HG03378 (cell line): ENCODE results near the gene THADA.

ENCODE experiments used
- ATAC-seq: cut with Tn5 transposase; IDR thresholded peaks from one replicate; pipeline ENCODE4 v1.9.1; 2021; ENCODE audit warnings: mild to moderate bottlenecking, moderate library complexity; ENCODE audit not compliant: unreplicated experiment

THADA gene

DNA sequence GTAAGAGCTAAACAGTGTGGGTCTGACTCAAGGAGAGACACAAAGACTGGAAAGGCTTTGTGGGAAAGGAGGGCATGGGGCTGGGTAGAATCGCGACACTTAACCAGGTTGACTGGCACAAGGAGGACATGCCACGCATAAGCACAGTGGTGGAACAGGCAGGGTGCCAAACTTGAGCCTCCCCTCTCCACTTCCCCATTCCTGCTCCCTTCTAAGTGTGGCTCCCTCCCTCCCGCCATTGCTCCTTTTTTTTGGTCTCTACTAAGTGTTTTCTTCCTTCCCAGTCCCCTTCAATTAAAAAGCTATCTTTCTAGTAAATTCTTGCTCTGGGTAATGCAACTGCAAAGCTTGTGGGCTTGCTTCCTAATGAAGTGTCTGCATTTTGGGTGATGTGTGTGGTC, 329.1 kb downstream of the THADA start:
- no peak for ATAC-seq

DNA sequence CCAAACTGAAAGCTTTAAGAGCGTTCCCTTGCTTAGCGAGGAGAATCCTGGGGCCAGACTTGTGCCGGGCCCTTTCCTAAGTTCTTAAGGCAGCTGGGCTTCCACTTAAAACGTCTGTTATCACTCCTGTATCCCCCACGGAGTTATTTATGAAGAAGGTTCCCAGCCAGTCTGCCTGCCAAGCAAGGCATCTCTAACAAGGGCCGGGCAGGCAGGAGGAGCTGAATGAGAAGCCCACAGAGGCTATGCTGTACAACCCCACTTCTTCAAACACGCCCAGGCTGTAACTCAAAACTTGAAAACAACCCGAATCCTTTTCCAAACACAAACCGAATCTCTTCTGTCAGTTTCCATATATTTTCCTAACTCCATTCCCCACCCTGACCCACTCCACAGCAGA, 330.4 kb downstream of the THADA start:
- ATAC-seq, result no peak

DNA sequence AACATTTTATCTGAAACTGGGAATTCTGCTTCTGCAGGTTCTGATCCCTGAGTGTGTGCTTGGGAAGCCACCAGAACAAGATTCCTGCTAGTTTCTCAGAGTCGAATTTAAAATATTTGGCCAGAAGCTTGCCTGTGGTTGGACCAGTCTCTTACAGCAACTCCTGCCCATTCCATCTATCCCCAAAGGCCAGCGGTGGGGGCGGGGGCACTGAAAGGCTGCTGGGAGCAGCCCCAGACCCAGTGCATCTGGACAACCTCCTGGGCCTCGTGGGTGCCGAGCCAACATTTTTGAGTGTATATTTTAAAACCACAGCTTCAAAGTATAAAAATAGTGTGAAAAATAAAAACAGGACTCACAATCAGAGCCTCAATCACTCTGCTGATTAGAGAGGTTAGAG, 330.8 kb downstream of the THADA start:
- ATAC-seq, result no peak

DNA sequence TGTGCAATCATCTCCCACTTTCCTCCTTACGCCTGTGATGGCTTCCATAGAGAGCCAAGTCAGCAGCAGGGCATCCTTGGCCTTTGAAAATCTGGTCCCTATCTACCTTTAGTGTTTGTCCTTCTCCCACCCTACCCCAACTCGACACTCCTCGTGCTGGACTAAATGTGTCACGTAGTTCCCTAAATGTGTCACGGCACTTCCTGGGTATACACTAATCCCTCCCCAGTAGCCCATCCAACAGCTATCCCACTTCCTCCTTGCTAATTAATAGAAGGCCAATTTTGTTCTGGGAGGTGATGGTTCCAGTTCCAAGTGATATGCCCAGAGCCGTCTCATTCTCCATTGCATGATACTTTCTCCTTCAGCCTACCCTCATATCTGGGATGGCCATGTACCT, 332.9 kb downstream of the THADA start:
- ATAC-seq, result no peak

- no peak for ATAC-seq
Observed at GRCh38 chr2:43262239-43262638, 333.6 kb downstream of the THADA start.

DNA sequence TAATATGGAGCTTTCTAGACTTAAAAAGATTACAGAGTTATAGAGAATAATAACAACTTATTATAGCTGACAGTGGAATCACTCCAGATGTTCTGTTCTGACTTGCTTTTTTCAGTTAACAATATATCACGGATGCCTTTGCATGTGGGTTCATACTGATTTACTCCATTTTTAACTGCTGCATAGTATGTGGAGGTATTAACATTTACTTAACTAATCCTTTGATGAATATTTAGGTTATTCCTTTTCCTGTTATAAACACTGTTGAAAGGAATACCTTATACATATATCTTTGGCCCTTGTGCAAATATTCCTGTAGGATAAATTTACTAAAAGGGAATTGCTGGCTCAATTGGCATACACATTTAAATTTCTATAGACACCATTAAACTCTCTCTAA, 336.3 kb downstream of the THADA start:
- no peak for ATAC-seq

DNA sequence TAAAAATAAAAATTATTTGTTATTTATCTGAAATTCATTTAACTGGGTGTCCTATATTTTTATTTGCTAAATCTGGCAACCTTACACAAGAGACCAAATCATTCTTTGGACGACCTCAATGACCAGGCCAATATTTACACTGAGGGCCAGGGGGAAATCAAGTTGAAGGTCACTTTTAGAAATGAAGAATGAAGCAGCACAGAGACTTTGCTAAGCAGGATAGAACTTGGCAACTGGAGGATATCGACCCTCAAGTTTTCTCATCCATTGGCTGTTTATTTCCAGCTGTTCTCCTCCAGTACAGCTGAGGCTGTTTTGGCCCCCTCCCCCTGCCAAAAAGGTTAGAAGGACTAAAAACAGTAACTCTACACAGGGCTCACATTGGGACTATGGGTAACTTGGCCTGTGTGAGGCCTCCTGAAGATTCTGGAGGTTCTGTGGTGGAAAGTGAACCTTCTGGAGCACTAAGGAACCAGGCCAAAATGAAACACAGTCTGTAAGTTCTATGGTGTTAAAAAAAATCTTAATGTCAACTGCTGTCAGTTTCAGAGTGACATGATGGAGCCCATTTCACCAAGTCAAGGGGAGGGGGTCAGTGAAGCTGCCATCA, 337.2 kb downstream of the THADA start:
- ATAC-seq, result no peak

GRCh38 chr2:43255296-43255910, 340.4 kb downstream of the THADA start:
- no peak for ATAC-seq

GRCh38 chr2:43254331-43254730, 341.5 kb downstream of the THADA start:
- no peak for ATAC-seq

DNA sequence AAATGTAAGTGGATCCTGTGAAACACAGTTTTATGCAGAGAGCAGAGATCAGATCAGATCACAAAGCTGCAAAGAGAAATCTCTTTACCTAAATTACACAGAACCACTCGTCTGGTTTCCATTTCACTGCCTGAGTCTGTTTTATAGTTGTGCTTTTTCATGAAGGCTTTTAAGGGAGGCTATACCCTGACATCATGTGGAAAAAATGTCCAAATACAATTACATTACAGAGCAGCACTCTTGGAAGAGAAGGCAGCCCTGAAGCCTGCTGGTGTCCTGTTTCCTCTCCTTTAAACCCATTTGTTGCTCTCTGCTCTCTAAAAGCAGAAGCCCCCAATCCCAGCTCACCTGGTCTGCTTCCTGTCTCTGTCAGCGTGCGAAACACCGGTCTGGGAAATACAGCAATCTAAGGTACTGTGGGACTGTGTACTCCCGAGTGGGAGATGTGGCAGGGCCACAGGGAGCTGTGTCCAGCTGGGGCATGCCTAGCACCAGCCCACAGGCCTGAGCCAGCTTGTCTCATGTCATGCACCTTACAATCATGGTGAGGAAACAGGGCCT, 344.6 kb downstream of the THADA start:
- no peak for ATAC-seq

DNA sequence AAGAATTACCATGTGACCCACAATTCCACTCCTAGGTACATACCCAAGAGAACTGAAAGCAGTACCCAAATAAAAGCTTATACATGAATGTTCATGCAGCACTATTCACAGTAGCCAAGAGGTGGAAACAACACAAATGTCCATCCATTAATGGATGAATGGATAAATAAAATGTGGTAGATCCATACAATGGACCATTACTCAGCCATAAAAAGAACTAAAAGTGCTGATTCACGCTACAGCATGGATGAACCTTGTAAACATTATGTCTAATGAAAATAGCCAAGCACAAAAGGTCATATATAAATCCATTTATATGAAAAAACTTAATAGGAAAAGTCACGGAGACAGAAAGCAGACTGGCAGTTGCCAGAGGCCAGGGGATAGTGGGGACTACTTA, 345.8 kb downstream of the THADA start:
- ATAC-seq, result no peak

- ATAC-seq, result no peak
Observed at GRCh38 chr2:43248621-43249020, 347.2 kb downstream of the THADA start.

- ATAC-seq, result no peak
Observed at GRCh38 chr2:43246641-43247040, 349.2 kb downstream of the THADA start.

DNA sequence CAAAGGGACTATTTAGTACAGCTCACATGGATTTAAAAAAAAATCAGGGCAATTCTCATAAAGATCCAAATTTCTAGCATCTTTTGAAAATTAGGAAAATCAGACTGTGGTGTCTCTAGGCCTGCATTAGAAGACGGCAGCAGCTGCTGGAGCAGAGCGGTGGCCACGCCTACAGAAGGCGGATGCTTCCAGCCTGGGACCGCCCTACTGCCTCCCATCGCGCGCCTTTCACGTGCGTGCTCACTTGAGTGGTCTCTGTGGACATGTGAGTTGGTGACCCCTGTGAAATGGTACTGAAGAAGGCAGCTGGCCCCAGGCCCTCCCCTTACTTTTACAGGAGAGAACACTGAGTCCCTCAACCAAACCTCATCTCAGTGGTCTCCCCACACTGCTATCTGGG, 354.3 kb downstream of the THADA start:
- no peak for ATAC-seq

DNA sequence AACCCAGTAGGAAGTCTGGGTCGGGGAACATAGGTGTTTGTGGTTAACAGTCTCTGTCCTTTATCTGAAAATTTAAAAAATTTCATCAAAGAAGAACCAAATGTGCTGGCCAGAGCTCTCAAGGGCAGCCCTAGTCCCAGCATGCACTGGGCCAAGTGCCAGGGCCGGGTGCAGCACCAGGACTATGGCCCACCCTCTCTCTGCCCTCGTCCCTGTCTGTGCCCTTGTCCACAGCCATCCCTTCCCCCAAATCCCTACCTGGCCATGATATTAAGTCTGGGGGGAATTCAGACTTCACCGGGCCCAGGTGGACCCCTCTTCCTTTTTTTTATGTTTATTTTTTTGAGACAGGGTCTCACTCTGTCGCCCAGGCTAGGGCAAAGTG, 355.1 kb downstream of the THADA start:
- no peak for ATAC-seq

DNA sequence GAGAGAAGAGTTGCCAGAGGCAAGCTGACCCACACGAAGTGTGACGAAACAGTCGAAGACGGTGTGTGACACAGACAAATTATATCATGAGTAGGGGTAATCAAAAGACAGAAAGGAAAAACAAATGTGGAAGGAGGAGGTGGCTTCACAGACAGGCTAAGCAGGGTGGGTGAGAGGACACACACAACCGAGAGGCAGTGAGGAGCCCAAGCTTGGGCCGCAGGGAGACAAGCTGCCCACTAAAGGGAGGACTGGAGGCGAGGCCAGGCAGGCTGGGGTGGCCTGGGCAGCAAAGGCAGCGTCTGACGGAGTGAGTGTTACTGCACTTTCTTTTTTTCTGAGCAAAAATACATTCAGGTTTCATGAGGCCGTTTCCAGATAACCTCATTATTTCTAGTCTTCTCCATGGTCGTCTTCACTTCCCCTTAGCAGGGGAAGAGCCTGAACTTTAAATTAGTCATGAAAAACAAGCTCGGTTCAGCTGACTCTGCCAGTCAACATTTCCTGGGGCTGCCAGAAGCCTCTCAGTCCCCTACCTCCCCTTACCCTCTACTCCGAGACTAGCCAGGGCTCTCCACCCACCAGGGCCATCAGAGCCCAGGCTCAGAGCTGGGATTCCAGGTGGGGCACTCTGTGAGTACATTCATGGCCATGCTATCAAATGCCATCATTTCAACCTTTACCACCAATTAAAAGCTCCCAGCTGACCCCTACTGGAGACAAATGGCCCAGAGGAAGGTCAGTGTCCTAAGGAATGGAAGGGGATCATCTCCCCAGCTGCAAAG, 355.7 kb downstream of the THADA start:
- ATAC-seq, result no peak

DNA sequence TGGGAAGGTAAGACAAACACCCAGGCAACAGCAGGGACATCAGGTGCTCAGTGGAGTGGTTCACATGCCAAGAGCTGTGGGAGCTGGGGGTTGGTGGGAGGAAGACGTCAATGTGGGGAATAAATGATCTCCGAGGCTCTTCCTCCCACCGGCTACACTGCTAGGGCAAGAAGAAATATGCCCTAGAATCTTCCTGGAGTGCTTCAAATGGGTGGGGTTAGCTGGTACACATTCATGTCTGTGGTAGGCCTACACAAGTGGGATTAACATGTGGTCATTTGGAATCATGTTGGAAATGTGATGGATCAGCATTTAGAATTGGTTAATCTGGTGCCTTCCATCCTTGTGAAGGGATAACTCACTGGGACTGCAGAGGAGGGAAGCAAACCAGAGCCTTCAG, 357.0 kb downstream of the THADA start:
- ATAC-seq, result no peak

DNA sequence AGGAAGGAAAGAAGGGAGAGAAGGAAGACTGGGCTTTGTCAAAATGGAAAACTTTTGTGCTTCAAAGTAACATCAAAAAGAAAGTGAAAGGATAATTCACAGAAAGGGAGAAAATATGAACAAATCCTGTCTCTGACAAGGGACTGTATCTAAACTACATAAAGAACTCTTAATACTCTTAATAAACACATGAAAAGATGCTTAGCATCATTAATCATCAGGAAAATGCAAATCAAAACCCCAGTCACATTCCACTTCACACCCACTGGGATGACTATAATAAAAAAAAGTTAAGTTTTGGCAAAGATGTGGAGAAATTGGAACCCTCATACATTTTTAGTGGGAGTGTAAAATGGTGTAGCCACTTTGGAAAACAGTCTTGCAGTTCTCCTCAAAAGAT, 357.7 kb downstream of the THADA start:
- no peak for ATAC-seq

- ATAC-seq, result no peak
Observed at GRCh38 chr2:43233218-43234212, 362.3 kb downstream of the THADA start.

DNA sequence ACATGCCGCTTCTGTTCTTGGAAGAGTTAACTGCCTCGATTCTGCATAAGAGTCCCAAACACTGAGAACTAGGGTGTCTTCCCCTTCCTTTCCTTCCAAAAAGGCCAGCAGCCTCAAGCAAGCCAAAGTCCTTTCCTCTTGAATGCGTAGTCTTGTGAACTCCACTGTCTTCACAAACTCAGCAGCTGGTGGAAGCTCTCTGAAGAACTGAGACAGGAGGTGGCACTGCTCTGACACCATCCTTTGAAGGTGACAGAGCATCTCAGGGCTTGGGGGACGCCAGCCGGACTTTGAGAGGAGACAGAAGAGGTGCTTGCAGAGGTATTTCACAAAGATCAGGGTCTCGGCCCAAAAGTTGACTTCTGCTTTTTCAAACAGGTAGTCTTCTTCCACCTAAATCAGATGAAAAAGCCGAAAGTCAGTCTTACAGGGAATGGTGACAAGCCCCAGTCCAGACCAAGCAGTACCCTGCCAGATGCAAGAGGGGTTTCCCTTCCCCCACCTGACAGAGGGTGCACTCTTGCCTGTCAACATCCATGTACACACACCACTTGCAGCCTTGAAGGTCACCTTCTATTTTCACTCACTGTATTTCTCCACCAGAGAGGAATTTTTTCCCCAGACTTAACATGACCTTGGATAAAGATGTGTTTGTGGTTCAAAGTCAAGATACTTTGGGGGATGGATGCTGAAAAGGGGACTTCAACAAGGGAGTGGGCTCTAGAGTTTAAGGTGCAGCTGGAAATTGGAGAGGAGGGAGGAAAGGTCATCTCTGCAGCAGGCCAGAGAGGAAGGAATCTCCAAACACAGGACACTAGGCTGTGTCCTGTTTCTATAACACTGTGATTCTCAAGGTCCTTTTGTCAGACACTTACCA, 364.6 kb downstream of the THADA start:
- no peak for ATAC-seq
